MM.1S (cell line): ENCODE results near the gene FOXB2.
"Not testable (repeated sequence)": the region's sequence is repeated elsewhere in the genome, so short reads cannot be mapped to it uniquely, and the experiment has no call there.

Experiments used
- DNase-seq: peaks from one replicate; pipeline ENCODE4 v3.0.0-alpha.2; 2015
- H2AFZ ChIP-seq: fragments of 300-600 bp; sonication (generic); 2 replicates; pipeline ENCODE4 v1.6.0; 2016; ENCODE audit warnings: antibody characterized with exemption, low read length
- H3F3A ChIP-seq: fragments of 300-600 bp; sonication (generic); 2 replicates; pipeline ENCODE4 v1.6.1; 2016; ENCODE audit warnings: mild to moderate bottlenecking, antibody characterized with exemption, low read length, moderate library complexity, mixed read lengths; ENCODE audit not compliant: insufficient read depth
- H3K27ac ChIP-seq: fragments of 300-600 bp; sonication (generic); 2 replicates; pipeline ENCODE4 v1.5.1; 2016; ENCODE audit warnings: mild to moderate bottlenecking, low read length
- H3K27me3 ChIP-seq: fragments of 300-600 bp; sonication (generic); replicated peaks from 2 replicates; pipeline ENCODE4 v1.6.0; 2016; ENCODE audit warnings: low read length; ENCODE audit not compliant: insufficient read depth
- H3K36me3 ChIP-seq: fragments of 300-600 bp; sonication (generic); replicated peaks from 2 replicates; pipeline ENCODE4 v1.6.1; 2016; ENCODE audit warnings: mild to moderate bottlenecking, low read length, mixed read lengths; ENCODE audit not compliant: insufficient read depth
- H3K4me1 ChIP-seq: fragments of 300-600 bp; sonication (generic); 2 replicates; pipeline ENCODE4 v1.6.1; 2016; ENCODE audit warnings: low read length, mixed read lengths
- H3K4me2 ChIP-seq: fragments of 300-600 bp; sonication (generic); 2 replicates; pipeline ENCODE4 v1.6.0; 2016; ENCODE audit warnings: low read depth, low read length
- H3K4me3 ChIP-seq: fragments of 300-600 bp; sonication (generic); 2 replicates; pipeline ENCODE4 v1.5.1; 2016; ENCODE audit warnings: low read length, mixed read lengths
- H3K79me2 ChIP-seq: fragments of 300-600 bp; sonication (generic); 2 replicates; pipeline ENCODE4 v1.6.1; 2016; ENCODE audit warnings: mixed run types, low read length, mixed read lengths
- H3K9ac ChIP-seq: fragments of 300-600 bp; sonication (generic); 2 replicates; pipeline ENCODE4 v1.6.1; 2016; ENCODE audit warnings: low read length, mixed read lengths
- H3K9me2 ChIP-seq: fragments of 300-600 bp; sonication (generic); replicated peaks from 2 replicates; pipeline ENCODE4 v1.6.1; 2016; ENCODE audit warnings: mild to moderate bottlenecking, low read length, mixed read lengths; ENCODE audit not compliant: insufficient read depth
- H3K9me3 ChIP-seq: fragments of 300-600 bp; sonication (generic); replicated peaks from 2 replicates; pipeline ENCODE4 v1.6.1; 2016; ENCODE audit warnings: mild to moderate bottlenecking, low read length, mixed read lengths; ENCODE audit not compliant: insufficient read depth
- H4K20me1 ChIP-seq: fragments of 300-600 bp; sonication (generic); 2 replicates; pipeline ENCODE4 v1.6.1; 2016; ENCODE audit warnings: mild to moderate bottlenecking, low read length, moderate library complexity, mixed read lengths; ENCODE audit not compliant: insufficient read depth
- CTCF ChIP-seq: fragments of 300-600 bp; sonication (generic); IDR thresholded peaks from 2 replicates; pipeline ENCODE4 v1.5.1; 2016; ENCODE audit warnings: antibody characterized with exemption, low read length, mixed read lengths
- EZH2 ChIP-seq: fragments of 300-600 bp; sonication (generic); optimal IDR thresholded peaks from 2 replicates; pipeline ENCODE3; 2017; ENCODE audit warnings: low read depth, mild to moderate bottlenecking, antibody characterized with exemption, low read length, mixed read lengths
- EZH2phosphoT487 ChIP-seq: fragments of 300-600 bp; sonication (generic); IDR thresholded peaks from 2 replicates; pipeline ENCODE4 v1.6.1; 2018; ENCODE audit warnings: antibody characterized with exemption, low read length

The FOXB2 gene

GRCh38 chr9:77019236-77019925 is at the start of gene FOXB2:
FOXB2 (plus strand) TSS chr9:77019655; CDS start chr9:77019655, 0 bp downstream.
- Histone ChIP-seq H3K27ac (no peak within 1 kb of the TSS), H3K9me2 (no peaks in the 10 kb centered on the region), H3K79me2 (no peaks in the 10 kb centered on the region), H3K9ac (no peak within 1 kb of the TSS), H3K4me3 (no peak within 1 kb of the TSS), H3K4me2 (no peak within 1 kb of the TSS), H2AFZ (no peak within 1 kb of the TSS), H3K9me3 (no peaks in the 10 kb centered on the region), H3F3A (no peaks in the 10 kb centered on the region), H3K4me1 (no peaks in the 10 kb centered on the region), H3K27me3 (no peaks in the 10 kb centered on the region), H4K20me1 (no peaks in the 10 kb centered on the region), H3K36me3 (no peaks in the 10 kb centered on the region)
- no peak for DNase-seq
- no peak for TF ChIP-seq CTCF
- no peak for TF ChIP-seq EZH2
- no peak for TF ChIP-seq EZH2phosphoT487

GRCh38 chr9:76969716-76970115 is 49.7 kb upstream of the FOXB2 start:
- Histone ChIP-seq H3K9me3 (no peaks in the 10 kb centered on the region), H2AFZ (no peak overlapping the region), H4K20me1 (no peaks in the 10 kb centered on the region), H3K4me2 (no peak overlapping the region), H3K4me1 (no peaks in the 10 kb centered on the region), H3K9me2 (no peaks in the 10 kb centered on the region), H3F3A (no peaks in the 10 kb centered on the region), H3K4me3 (no peak overlapping the region), H3K79me2 (no peaks in the 10 kb centered on the region), H3K9ac (no peak overlapping the region), H3K27ac (no peak overlapping the region), H3K27me3 (no peaks in the 10 kb centered on the region), H3K36me3 (no peaks in the 10 kb centered on the region)
- no peak for DNase-seq
- no peak for TF ChIP-seq EZH2
- no peak for TF ChIP-seq EZH2phosphoT487

GRCh38 chr9:76978831-76979230 is 40.6 kb upstream of the FOXB2 start:
- H3K4me3 ChIP-seq, H3K27ac ChIP-seq, H2AFZ ChIP-seq, H3K4me2 ChIP-seq, H3K79me2 ChIP-seq, H3K9me2 ChIP-seq, H3F3A ChIP-seq, H3K36me3 ChIP-seq, H3K9ac ChIP-seq, DNase-seq, H3K4me1 ChIP-seq, H4K20me1 ChIP-seq, H3K9me3 ChIP-seq, H3K27me3 ChIP-seq: not testable (repeated sequence)

GRCh38 chr9:76980566-76980965 is 38.9 kb upstream of the FOXB2 start:
- no peak overlapping the region for H3K4me2 ChIP-seq
- H2AFZ ChIP-seq: no peak overlapping the region
- no peak overlapping the region for H3K4me3 ChIP-seq
- no peaks in the 10 kb centered on the region for H3K9me2 ChIP-seq
- H3K36me3 ChIP-seq: no peaks in the 10 kb centered on the region
- no peaks in the 10 kb centered on the region for H3F3A ChIP-seq
- no peaks in the 10 kb centered on the region for H3K27me3 ChIP-seq
- no peaks in the 10 kb centered on the region for H4K20me1 ChIP-seq
- H3K9me3 ChIP-seq: no peaks in the 10 kb centered on the region
- TF ChIP-seq EZH2phosphoT487 (no peak), CTCF (no peak), EZH2 (no peak)
- no peak overlapping the region for H3K27ac ChIP-seq
- H3K79me2 ChIP-seq: no peaks in the 10 kb centered on the region
- DNase-seq: no peak
- H3K4me1 ChIP-seq: no peaks in the 10 kb centered on the region
- no peak overlapping the region for H3K9ac ChIP-seq
